Measurements from ENCODE around the gene RFX3.

DNA sequence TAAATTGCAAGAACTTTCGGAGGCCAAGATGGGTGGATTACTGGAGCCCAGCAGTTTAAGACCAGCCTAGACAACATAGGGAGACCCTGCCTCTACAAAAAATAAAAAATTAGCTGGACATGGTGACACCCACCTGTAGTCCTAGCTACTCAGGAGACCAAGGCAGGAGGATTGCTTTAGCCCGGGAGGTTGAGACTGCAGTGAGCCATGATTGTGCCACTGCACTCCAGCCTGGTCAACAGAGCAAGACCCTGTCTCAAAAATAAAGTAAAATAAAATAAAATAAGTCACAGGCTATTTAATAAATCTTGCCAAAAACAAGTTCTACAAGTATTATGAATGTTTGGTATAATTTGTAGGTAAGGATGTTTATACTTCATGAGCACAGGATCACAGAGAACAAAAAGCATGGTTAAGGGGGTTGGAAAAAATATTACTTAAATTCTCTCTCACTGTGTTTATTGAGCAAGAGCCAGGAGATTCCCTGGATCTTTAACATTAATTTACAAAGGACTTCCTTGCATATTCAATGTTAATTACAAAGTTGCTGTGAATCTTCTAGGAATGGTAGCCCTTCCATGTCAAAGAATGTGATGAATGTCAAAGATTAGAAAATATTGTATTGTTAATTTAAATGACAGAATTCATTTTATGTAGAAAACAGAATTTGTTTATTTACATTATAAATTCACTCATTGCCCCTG lies 164.0 kb downstream of the RFX3 start:
- TF ChIP-seq, protein P1, sequence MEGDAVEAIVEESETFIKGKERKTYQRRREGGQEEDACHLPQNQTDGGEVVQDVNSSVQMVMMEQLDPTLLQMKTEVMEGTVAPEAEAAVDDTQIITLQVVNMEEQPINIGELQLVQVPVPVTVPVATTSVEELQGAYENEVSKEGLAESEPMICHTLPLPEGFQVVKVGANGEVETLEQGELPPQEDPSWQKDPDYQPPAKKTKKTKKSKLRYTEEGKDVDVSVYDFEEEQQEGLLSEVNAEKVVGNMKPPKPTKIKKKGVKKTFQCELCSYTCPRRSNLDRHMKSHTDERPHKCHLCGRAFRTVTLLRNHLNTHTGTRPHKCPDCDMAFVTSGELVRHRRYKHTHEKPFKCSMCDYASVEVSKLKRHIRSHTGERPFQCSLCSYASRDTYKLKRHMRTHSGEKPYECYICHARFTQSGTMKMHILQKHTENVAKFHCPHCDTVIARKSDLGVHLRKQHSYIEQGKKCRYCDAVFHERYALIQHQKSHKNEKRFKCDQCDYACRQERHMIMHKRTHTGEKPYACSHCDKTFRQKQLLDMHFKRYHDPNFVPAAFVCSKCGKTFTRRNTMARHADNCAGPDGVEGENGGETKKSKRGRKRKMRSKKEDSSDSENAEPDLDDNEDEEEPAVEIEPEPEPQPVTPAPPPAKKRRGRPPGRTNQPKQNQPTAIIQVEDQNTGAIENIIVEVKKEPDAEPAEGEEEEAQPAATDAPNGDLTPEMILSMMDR (IDR thresholded peaks at IDR 0.05; ENCODE audit: low read length): no peak
- no peak for TF ChIP-seq EZH2 (optimal IDR thresholded peaks at IDR 0.05; ENCODE audit: low read depth, low read length)

Measured in MM.1S (cell line).